ENCODE results near the gene TBC1D14. TPM values are rescaled to one million over a fixed set of nuclear protein-coding genes. Genes with fewer than 3 reads are reported as not detected.

Gene TBC1D14
- polyA plus RNA-seq, 1 experiment, result 35.8 TPM

DNA sequence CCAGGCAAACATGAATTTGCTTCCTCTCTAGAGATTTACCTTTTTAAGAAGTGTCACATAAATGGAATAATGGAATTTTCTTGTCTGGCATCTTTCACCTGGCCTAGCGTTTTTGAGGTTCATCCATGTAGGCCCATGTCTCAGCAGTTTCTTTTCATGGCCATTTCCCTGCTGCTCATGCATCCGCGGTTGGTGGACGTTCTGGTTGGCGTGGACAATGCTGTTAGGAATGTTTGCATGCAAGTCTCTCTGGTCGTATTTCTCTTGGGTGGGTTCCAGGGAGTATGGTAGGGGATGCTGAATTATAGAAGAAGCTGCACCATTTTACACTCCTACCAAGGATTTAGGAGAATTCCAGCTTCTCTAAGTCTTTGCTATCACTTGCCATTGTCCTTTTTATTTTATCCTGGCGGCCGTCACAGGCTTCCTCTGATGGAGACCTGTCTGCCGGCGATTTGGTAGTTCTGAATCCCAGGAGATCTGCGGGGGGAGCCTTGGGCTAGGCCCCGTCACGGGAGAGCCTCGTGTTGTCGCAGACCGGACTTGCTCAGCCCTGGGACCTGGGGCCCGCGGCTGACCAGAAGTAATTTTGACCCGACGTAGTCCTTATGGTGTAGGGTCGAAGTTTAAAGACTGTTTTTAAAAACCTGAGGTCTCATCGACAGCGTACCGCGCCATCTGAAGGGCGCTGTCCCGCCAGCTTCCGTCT, 76.6 kb downstream of the TBC1D14 start:
- Histone ChIP-seq H3K36me3 (ENCODE audit: control insufficient read depth, insufficient read depth, low read length) (no peaks in the 10 kb centered on the region; the same call in 1 of the 2 replicates), H3K4me3 (ENCODE audit: low read depth, low read length) (peak overlapping the region; percentile 57), H3K27me3 (ENCODE audit: control insufficient read depth, insufficient read depth, low read length) (no peaks in the 10 kb centered on the region)
- TF ChIP-seq, protein P1, sequence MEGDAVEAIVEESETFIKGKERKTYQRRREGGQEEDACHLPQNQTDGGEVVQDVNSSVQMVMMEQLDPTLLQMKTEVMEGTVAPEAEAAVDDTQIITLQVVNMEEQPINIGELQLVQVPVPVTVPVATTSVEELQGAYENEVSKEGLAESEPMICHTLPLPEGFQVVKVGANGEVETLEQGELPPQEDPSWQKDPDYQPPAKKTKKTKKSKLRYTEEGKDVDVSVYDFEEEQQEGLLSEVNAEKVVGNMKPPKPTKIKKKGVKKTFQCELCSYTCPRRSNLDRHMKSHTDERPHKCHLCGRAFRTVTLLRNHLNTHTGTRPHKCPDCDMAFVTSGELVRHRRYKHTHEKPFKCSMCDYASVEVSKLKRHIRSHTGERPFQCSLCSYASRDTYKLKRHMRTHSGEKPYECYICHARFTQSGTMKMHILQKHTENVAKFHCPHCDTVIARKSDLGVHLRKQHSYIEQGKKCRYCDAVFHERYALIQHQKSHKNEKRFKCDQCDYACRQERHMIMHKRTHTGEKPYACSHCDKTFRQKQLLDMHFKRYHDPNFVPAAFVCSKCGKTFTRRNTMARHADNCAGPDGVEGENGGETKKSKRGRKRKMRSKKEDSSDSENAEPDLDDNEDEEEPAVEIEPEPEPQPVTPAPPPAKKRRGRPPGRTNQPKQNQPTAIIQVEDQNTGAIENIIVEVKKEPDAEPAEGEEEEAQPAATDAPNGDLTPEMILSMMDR (IDR thresholded peaks at IDR 0.05; ENCODE audit: insufficient read depth, low read depth, low read length), result no peak
- DNase-seq (ENCODE audit: low read depth), result no peak
- ChIA-PET POLR2A (interaction anchor here (0.6 kb wide), 2 partner anchors 26 to 77 kb away, joined by 7 to 10 read pairs; partner anchors contain the start of gene TBC1D14), CTCF (interaction anchor here (1.2 to 2.8 kb wide), 4 partner anchors 12 to 266 kb away, joined by 6 to 15 read pairs (median 6); partner anchors contain the start of gene TADA2B)

DNA sequence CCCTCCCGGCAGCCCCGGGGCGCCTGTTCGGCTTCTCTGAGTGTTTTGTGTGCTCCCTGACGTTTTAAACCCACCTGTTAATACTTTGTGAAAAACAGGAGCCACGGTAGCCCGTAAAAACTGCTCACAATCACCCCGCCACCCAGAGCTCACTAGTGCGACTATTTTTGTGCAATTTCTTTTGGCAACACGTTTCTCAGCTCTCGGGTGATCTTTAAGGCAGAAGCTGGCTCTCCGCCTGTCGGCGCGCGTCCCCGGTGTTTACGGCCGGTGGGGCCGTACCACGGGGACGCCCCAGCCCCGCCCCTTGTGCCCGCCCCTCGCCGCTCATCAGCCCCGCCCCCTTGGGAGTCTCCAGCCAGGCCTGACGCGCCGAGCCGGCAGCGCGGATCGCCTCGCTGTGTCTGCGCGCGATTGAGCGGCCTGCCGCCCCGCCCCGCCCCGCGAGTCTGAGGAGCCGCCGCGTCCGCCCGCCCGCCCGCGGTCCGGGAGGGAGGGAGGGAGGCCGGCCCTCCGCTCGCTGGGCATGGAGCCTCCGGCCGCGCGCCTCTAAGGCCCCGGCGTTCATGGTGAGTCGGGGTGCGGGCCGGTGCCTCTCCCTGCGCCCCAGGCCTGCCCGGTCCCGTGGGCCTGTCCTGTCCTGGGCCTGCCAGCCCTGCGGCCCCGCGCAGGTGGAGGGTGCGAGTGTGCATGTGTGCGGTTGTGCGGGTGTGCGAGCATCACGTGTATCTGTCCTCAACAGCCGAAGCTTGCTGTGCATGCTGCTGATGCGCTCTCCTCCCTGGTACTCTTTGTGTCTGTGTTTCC, 77.4 kb downstream of the TBC1D14 start:
- ChIA-PET POLR2A (interaction anchor here (0.6 kb wide), 2 partner anchors 27 to 78 kb away, joined by 7 to 10 read pairs; partner anchors contain the start of gene TBC1D14), CTCF (interaction anchor here (1.2 to 2.8 kb wide), 5 partner anchors 13 to 267 kb away, joined by 6 to 15 read pairs (median 7); partner anchors contain the start of gene TADA2B)
- Histone ChIP-seq H3K36me3 (ENCODE audit: control insufficient read depth, insufficient read depth, low read length) (no peaks in the 10 kb centered on the region; the same call in 1 of the 2 replicates), H3K27me3 (ENCODE audit: control insufficient read depth, insufficient read depth, low read length) (no peaks in the 10 kb centered on the region), H3K4me3 (ENCODE audit: low read depth, low read length) (peak overlapping the region; percentile 91)
- no peak for DNase-seq (ENCODE audit: low read depth)
- TF ChIP-seq, protein P1 (IDR thresholded peaks at IDR 0.05; ENCODE audit: insufficient read depth, low read depth, low read length), result peak; percentile 15; the same call in 1 of the 2 replicates

DNA sequence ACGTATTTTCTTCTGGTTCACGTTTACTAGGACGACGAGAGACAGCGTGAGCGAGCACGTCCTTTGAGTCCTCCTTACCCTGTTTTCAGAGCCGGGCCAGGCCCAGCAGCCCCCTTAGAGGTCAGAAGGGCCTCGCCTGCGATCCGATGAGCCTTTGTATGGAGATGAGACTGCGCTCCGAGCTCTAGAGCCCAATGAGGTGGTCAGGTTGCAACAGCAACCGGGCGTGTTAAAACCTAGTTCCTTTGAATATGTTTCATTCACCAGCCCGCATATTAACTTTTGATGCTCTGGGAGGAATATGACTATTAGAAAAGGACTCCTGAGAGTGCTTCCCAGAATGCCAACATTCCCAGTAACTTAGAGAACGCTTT, 77.9 kb downstream of the TBC1D14 start:
- TF ChIP-seq, protein P1 (IDR thresholded peaks at IDR 0.05; ENCODE audit: insufficient read depth, low read depth, low read length), result no peak
- ChIA-PET POLR2A (no interaction called here), CTCF (interaction anchor here (0.8 to 2.8 kb wide), 3 partner anchors 13 to 1189 kb away, joined by 3 to 15 read pairs (median 8); no protein-coding TSS in a partner anchor)
- no peak for DNase-seq (ENCODE audit: low read depth)
- Histone ChIP-seq H3K36me3 (ENCODE audit: control insufficient read depth, insufficient read depth, low read length) (no peaks in the 10 kb centered on the region; the same call in 1 of the 2 replicates), H3K4me3 (ENCODE audit: low read depth, low read length) (peak overlapping the region; percentile 91), H3K27me3 (ENCODE audit: control insufficient read depth, insufficient read depth, low read length) (no peaks in the 10 kb centered on the region)

DNA sequence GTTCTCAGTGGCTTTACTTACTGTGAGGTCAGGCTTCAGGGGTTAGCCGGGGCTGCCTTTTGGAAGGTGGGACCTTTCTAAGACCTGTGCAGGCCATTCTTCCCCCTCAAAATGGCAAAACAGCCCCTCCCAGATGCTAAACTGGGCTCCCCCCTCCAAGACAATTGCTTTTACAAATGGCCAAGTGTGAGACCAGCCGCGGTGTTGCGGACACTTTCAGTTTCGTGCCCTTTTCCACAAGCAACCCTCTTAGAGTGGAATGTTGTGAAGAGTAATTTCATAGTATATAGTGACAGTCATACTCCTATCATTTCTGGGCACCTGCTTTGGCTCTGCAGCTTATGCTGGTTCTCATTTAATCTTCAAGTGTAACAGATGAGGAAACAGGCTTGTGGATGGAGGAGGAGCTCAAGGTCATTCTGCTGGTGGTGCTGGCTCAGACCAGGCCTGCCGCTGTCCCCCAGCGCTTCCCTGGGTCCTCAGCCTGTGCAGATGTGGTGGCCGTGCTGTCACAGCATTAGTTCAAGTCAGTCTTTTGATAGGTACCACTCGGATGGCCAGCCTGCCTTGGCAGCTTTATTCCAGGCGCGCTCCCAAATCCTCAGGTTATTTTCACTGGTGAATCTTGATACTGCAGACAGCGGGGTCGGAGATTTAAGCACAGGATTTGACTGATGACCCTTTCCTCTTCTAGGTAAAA, 78.5 kb downstream of the TBC1D14 start:
- TF ChIP-seq, protein P1 (IDR thresholded peaks at IDR 0.05; ENCODE audit: insufficient read depth, low read depth, low read length), result no peak
- DNase-seq (ENCODE audit: low read depth), result no peak
- no peaks in the 10 kb centered on the region; the same call in 1 of the 2 replicates for H3K36me3 ChIP-seq (ENCODE audit: control insufficient read depth, insufficient read depth, low read length)
- ChIA-PET POLR2A (no interaction called here), CTCF (interaction anchor here (0.8 to 2.8 kb wide), 3 partner anchors 14 to 1188 kb away, joined by 3 to 15 read pairs (median 8); no protein-coding TSS in a partner anchor)
- no peaks in the 10 kb centered on the region for H3K27me3 ChIP-seq (ENCODE audit: control insufficient read depth, insufficient read depth, low read length)
- peak overlapping the region; percentile 91 for H3K4me3 ChIP-seq (ENCODE audit: low read depth, low read length)
